Measurements from ENCODE around the gene LMAN2.
"Not testable (repeated sequence)": the region's sequence is repeated elsewhere in the genome, so short reads cannot be mapped to it uniquely, and the experiment has no call there.

The LMAN2 gene

DNA sequence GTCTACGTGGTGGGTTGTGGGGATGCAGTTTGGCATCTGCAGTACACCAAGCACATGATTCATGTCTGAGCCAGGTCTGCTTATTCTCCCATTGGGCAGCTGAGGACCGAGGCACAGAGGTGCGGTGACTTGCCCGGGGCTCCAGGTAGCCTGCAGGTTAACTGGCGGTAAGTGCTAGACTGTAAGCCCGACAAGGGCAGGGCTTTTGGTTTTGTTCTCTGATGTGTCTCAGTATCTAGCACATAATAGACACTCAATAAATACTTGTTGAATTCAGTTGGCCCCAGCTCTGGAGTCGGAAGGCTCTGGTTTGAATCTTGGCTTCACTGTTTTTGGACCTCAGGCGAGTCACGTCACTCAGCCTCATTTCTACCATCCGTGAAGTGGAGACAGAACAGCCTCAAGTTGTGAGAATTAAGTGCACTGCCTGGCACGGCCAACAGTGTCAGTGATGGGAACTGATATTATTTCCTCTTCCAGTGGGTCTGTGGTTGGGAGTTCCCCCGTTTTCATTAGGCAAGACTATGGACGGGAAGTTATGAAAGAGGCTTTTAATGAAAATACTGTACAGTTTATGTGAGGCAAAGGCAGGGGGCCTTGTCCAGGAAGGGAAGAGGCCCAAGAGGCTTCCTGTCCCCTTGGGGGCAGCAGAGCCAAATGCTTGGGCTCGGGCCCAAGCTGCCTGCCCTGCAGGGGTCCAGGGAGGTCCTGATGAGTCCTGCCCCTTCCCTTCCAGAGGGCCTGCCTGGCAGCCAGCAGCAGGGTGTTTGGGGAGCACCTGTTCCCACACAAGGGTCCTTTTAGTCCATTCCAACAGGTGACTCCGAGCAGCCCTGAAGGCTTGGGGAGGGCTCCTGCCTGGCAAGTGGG is 44.6 kb downstream of the LMAN2 start:
- no peak for DNase-seq (ENCODE audit: low read depth)

DNA sequence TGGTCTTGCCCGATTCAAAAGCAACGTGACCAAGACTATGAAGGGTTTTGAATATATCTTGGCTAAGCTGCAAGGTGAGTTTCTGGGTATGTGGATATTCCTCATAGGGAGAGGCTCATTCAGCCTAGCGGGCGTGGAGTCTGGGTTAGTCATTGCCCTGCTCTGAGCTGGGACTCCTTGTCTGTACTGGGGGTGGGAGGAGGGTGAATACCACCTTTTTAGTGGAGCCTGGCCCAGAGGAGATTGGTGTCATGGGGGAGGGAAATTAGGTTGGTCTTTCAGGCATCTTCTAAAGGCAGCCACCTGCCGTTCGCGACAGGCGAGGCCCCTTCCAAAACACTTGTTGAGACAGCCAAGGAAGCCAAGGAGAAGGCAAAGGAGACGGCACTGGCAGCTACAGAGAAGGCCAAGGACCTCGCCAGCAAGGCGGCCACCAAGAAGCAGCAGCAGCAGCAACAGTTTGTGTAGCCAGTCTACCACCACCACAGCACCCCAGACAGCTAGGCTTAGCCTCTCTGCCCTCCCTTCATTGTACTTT is 45.3 kb downstream of the LMAN2 start:
- DNase-seq (ENCODE audit: low read depth), result not testable (repeated sequence)

DNA sequence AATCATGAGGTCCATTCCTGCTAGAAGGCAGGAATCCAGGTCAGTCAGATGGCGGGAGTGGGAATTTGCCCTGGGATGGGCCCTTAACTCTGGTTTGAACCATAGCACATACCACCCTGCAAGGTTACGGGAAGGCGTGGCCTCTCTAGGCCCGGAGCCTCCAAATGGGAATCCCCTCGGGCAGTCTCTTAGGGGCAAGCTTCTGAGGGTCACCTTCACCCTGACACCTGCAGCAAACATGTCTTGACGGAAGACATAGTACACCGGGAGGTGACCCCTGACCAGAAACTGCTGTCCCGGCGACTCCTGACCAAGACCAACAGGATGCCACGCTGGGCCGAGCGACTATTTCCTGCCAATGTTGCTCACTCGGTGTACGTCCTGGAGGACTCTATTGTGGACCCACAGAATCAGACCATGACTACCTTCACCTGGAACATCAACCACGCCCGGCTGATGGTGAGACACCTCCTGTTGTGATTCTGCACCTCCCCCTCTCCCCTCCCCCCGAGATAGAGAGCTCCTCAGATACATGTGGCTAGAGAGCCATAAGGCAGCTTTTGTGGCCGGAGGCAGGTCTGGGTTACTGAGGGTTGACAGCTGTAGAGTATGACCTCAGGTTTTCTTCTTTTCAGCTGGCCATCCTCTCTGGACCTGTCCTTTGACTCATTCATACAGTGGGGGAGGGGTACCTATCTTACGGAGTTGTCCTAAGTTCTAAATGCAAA is 46.9 kb downstream of the LMAN2 start:
- DNase-seq (ENCODE audit: low read depth), result no peak

DNA sequence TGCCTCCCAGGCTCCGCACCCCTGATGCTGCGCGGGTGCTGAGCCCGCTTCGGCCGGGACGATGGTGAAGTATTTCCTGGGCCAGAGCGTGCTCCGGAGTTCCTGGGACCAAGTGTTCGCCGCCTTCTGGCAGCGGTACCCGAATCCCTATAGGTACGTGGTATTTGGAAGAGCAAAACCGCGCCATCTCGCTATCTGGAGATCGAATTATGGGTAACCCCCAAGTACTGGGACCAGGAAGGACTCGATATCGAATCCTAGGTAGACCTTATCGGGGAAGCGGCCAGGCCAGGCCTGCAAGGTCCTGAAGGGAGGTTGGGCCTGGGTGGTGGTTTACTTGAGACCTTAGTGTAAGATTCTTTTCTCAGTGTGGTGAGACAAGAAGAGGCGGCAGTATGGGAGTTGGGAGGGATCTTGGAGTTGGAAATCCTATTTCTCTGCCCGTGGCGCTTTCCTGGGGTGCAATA is 47.5 kb downstream of the LMAN2 start:
- DNase-seq (ENCODE audit: low read depth), result no peak

DNA sequence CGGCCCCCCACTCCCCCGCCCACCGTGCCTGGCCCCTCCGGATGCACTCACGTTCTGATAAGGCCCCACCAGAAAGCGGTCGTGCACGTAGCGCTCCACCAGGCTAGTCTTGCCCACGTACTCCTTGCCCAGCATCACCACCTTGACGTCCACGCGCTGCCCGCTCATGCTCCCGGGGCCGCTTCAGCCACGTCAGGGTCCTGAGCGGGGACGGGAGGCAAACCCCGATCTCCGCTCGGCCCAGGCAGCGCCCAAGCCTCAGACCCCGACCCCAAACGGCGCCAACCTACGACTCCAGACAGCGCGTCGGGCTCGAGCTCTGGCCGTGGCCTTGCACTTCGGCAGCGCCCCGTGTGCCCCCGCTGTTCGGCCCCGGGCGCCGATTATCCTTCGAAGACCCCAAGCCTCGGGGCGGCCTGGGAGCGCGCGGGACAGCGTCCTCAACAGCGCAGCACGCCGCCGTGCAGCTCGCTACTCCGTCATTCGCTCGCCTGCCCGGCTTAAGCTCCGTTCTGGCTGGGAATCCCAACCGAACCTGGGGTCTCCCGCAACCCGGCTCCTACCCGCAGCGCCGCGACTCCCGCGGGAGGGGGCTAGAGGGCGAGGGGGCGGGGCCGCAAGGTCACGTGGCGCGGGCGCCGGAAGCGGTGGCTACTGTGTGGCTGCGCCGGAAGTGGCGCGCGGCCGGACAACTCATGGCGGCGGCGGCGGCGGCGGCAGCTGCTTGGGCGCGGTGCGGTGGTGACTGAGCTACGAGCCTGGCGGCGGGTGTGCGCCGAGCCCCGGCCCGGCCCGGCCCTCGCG is 48.1 kb downstream of the LMAN2 start, which contains the start of the genes PRELID1 and RAB24:
TSS of gene PRELID1 (plus strand) at position 679 of the 804 bp plus-strand sequence. CDS start 187 bp downstream, outside the sequence.
TSS of gene RAB24 (minus strand) at position 599 of the 804 bp plus-strand sequence. CDS start at position 168, 431 bp downstream.
- DNase-seq (ENCODE audit: low read depth), result peak; percentile 87

DNA sequence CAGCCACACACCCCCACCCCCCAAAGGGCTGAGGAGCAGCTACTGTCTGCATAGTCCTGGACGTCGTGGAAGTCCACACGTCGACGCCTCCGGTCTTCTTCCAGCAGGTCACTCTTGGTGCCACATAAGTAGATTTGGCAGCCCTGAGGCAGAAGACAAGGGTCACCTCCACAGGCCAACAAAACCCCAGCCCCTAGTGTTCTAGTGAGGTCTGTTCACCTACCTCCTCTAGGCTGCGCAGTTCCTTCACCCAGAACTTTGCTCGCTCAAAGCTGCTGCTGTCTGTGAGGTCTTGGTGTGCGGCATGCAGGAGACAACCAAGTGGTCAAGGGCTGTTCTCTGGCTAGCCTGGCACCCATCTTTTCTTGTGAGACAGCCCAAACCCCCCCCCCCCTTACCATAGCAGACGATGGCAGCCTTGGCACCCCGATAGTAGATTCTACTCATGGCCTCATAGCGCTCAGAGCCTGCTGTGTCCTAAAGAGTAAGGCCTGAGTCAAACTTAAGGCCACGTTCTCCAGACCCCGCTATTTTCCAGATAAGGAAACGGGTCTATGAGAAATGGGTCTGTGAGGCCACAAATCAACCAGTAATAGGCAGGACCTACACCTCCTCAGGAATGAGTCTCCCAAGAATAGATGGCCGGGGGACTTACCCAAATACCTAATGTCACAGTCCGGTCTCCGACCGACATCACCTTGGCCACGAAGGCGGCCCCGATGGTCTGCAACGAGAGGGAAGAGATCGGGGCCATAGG is 48.9 kb downstream of the LMAN2 start:
- DNase-seq (ENCODE audit: low read depth), result no peak

DNA sequence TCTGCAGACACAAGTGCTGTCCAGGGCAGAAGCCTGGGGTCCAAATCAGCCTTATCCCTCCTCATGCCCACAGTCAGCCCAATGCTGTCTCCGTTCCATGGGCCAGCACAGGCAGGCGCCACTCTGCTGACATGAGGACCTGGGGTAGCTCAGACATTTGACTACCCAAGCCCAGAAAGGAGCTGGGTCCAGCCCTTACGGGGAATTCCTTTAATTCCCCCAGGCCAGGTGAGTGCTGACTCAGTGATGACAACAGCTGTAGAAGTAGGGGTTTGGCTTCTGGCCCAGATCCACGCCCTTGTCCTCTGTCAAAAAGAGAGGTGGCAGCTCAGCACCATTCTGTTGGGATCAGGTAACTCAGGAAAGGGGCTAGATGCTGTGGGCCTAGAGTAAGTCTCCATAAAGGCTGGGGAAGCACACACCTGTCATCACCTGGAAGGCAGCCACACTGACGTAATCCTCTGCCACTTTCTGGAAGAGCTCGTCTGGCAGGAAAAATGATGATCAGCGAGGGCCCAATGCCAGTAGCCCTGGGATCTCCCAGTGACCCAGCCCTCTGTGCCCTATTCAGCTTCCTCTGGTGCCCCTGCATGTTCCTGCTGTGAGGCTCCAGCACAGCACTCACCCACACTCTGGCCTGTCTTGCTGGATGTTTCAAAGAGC is 49.8 kb downstream of the LMAN2 start:
- DNase-seq (ENCODE audit: low read depth), result no peak

DNA sequence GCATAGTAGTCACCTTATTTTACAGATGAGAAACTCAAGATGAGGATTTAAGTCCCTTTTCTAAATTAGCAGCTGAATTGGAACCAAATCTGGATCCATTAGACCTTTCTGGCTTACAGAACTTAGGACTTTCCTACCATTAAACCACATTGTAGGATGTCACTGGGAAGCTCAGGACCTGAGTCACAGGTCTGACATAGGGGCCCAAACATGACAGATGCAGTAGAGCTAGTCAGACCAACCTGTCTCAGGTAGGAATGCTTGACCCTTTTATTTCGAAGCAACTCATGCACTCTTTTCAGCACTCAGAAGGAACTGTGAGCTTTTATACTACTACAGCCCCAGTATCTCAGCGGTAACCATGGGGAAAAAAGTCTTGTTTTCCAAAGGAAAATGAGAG is 50.5 kb downstream of the LMAN2 start:
- no peak for DNase-seq (ENCODE audit: low read depth)

DNA sequence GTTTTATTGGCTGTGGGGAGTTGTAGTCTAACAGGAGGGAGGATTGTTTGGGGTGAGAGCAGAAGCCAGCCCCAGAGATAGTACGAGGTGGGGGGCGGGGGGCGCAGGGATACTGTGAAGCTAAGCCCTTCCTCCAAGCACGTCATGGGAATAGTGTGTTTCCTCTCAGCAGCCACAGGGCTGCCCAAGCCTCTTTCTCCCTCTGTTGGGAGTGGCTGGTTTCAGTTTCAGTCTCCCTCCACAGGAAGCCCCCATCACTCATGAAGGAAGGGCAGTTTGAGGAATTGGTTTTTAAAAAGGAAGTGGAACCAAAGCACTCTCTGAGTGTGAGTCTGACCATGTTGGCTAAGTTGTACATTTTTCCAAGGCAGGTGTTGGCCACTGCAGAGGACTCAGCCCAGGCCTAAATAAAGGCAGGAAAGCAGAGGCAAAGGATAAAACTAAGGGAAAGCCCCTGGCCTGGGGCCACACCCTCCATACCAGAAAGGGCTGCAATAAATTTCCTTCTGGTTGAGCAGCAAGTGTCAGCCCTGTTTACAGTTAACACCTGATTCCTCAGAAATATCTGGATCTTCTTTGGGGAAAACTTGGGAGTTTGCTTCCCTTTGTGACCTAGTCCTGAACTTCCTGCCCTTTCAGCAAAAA is 51.1 kb downstream of the LMAN2 start:
- DNase-seq (ENCODE audit: low read depth), result no peak

DNA sequence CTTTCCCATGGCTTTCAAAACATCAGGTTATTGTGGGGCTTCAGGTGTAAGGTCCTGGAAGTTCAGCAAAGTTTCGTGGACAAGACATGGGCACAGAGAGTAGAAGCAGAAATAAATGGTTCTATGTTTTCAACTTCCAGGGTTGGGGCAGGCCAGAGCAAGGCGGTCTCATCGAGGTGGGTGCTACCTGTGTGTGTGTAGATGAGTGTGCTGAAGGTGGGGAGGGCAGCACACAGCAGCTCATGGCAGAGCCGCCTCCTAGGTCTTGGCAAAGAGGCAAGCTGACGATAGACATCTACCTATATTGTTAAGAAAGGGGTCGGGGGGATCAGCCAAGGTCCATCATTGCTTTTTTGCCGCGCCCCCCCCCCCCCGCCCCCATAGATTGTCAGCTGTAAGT is 51.8 kb downstream of the LMAN2 start:
- no peak for DNase-seq (ENCODE audit: low read depth)

DNA sequence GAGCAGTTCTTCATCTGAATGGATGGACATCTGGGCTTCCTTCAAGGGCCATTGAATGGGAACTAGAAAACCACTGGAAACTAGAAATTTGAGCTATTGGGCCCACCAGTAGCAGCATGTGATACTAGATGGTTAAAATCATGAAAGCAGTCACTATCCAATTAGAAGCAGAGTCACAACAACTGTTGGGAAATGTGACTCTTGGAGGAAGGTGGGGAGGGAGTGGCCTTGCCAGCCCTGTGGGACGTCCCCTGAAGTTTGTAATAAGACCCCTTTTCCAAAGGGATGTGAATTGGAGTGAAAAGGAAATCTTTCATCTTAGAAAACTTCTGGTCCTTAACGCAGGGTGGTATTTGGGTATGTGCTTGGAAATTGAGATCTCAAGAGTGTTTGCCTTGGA is 53.5 kb downstream of the LMAN2 start:
- no peak for DNase-seq (ENCODE audit: low read depth)

DNA sequence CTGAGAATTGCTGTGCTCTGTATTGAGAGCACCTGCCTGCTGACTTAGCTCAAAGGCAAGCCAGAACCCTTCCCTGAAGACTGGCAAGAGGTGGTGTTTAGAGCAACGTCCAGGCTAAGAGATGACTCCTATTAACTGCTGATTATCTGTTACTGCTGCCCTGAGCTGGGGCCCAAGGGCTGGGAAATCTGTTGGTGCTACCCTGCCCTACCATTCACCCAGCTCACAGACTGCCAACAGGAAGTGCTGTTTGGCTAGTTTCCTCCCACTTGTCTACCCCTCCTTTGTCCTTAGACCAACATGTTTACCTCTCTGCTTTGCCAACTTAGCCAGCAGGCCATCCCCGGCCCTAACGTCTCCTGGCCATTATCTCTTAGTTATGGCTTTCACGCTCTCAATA is 54.9 kb downstream of the LMAN2 start:
- DNase-seq (ENCODE audit: low read depth), result no peak

DNA sequence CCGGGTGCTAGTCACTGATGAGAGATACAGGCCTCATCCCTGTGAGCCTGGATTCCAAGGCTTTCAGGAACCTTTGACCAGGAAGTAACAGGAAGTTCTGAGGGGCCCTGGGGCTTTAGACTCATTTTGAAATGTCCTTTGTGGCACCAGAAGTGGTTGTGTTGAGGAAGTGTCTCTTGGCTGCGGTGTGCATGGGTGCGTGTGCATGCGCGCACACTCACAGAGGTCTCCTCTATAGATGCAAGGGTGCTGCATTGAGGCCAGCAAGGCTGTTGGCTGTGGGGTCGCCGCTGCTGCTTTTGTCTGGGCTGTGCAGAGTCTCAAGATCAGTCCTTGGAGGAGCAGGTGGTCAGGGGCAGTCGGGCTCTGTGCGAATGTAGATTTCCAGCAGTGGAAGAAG is 55.5 kb downstream of the LMAN2 start:
- DNase-seq (ENCODE audit: low read depth), result no peak

DNA sequence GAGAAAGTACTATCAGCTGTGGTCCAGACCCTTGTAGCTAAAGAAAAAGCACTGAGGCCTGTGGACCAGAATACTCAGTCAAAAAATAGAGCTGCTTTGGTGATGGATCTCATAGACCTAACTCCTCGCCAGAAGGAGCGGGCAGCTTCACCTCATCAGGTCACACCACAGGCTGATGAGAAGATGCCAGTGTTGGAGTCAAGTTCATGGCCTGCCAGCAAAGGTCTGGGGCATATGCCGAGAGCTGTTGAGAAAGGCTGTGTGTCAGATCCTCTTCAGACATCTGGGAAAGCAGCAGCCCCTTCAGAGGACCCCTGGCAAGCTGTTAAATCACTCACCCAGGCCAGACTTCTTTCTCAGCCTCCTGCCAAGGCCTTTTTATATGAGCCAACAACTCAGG is 56.8 kb downstream of the LMAN2 start:
- DNase-seq (ENCODE audit: low read depth), result no peak

DNA sequence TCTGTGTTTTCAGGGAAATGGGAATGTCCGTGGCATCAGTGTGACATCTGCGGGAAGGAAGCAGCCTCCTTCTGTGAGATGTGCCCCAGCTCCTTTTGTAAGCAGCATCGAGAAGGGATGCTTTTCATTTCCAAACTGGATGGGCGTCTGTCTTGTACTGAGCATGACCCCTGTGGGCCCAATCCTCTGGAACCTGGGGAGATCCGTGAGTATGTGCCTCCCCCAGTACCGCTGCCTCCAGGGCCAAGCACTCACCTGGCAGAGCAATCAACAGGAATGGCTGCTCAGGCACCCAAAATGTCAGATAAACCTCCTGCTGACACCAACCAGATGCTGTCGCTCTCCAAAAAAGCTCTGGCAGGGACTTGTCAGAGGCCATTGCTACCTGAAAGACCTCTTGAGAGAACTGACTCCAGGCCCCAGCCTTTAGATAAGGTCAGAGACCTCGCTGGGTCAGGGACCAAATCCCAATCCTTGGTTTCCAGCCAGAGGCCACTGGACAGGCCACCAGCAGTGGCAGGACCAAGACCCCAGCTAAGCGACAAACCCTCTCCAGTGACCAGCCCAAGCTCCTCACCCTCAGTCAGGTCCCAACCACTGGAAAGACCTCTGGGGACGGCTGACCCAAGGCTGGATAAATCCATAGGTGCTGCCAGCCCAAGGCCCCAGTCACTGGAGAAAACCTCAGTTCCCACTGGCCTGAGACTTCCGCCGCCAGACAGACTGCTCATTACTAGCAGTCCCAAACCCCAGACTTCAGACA is 57.5 kb downstream of the LMAN2 start:
- no peak for DNase-seq (ENCODE audit: low read depth)

DNA sequence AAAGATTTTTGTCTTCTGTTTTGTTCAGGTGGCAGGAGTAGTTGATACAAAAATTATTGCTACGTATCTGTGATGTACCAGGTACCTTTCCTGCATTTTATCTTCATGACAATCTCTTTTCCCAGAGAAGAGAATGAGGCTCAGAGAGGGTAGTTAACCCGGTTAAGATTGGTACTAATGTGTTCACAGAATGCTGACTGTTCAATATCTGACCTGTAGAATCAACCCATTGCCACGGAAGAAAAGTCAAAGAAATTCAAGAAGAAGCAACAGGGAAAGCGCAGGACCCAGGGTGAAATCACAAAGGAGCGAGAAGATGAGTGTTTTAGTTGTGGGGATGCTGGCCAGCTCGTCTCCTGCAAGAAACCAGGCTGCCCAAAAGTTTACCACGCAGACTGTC is 59.7 kb downstream of the LMAN2 start:
- DNase-seq (ENCODE audit: low read depth), result no peak

DNA sequence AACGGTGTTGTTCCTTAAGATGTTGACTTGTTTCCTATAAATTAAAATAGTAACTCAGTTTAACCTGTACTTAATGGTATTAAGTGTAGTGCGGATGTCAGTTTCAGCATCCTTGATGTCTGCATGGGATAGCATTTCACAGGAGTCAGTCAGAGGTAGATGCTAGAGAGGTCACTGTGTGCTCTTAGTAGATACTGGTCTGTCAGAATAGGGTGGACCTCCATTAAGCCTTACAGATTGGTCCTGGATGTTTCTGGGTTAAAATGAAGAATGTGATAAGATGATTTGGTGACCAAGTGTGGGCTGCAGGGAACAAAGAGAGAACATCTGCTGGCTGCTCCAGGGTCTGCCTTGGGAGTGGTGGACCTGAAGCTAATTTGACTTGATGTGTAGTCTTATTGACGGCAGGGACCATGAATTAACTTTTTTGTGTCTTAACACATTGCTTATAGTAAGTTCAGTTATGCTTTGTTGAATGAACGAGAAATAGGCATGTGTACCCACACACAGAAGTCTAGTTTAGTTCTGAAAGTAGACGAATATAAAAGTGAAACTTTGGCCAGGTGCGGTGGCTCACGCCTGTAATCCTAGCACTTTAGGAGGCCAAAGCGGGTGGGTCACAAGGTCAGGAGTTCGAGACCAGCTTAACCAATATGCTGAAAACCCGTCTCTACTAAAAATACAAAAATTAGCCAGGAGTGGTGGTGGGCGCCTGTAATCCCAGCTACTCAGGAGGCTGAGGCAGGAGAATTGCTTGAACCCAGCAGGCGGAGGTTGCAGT is 60.5 kb downstream of the LMAN2 start:
- DNase-seq (ENCODE audit: low read depth), result no peak

DNA sequence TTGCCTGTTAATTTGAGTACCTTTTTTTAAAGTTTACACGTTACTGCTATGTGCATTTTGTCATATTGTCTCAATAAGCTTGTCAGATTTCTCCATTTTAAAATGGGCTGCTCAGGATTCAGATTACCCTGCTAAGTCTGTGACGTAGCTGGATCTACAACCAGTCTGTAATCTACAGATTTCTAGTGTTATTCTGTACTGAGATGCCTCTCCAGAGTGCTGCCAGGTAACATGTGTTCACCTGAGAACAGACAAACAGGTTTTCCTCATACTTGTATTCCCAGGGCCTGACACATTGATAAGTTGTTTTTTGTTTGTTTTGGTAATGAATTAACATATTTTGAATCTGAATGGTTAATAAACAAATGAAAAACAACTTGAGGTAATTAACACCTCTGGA is 63.3 kb downstream of the LMAN2 start:
- no peak for DNase-seq (ENCODE audit: low read depth)
